ENCODE results near the gene IL31.
"Not testable (repeated sequence)": the region's sequence is repeated elsewhere in the genome, so short reads cannot be mapped to it uniquely, and the experiment has no call there.

IL31 gene

DNA sequence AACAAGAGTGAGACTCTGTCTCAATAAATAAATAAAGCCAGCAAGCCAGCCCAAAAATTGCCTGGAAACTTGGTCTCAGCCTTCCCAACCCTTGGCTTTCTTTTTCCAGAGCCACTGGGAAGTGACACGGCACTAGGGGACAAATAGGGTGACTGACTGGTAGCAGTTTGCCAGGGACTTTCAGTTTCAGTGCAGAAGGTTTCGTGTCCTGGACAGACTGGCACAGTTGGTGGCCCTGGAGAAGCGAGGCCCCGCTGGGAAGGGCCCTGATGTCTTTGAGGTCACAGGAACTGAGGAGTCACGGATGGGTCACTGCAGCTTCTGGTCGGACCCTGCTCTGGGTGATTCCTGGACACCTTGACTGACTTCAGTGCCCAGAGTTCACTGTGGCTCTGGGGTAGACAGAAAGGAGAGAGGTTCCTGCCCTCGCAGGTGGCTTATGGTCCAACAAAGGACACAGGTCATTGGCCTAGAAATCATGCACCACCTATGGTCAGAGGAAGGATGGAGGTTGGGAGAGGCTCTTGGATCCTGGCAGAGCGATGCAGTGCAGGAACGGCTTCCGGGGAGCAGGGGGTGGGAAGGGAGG, 11.6 kb upstream of the IL31 start:
- ChIA-PET CTCF (interaction anchor here (0.7 kb wide), 1 partner anchor 10 kb away, joined by 3 read pairs; no protein-coding TSS in a partner anchor), POLR2A (no interaction called here)
- no peak overlapping the region for H3K4me3 ChIP-seq (ENCODE audit: low read depth, low read length)
- DNase-seq (ENCODE audit: low read depth, low spot score), result no peak
- TF ChIP-seq, protein P1, sequence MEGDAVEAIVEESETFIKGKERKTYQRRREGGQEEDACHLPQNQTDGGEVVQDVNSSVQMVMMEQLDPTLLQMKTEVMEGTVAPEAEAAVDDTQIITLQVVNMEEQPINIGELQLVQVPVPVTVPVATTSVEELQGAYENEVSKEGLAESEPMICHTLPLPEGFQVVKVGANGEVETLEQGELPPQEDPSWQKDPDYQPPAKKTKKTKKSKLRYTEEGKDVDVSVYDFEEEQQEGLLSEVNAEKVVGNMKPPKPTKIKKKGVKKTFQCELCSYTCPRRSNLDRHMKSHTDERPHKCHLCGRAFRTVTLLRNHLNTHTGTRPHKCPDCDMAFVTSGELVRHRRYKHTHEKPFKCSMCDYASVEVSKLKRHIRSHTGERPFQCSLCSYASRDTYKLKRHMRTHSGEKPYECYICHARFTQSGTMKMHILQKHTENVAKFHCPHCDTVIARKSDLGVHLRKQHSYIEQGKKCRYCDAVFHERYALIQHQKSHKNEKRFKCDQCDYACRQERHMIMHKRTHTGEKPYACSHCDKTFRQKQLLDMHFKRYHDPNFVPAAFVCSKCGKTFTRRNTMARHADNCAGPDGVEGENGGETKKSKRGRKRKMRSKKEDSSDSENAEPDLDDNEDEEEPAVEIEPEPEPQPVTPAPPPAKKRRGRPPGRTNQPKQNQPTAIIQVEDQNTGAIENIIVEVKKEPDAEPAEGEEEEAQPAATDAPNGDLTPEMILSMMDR (IDR thresholded peaks at IDR 0.05; ENCODE audit: insufficient read depth, low read length, missing control alignments), result no peak

DNA sequence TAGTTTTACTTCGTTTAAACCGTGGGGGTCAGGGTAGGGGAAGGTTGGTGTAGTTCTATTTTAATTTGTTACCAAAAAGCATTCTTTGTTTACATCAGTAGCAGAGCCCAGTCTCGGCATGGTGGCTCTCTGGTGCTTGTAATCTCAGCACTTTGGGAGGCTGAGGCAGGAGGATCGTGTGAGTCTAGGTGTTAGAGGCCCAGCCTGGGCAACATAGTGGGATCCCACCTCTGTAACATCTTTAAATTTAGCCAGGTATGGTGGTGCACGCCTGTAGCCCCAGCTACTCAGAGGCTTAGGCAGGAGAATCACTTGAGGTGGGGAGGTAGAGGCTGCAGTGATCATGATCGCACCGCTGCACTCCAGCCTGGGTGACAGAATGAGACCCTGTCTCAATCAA, 11.1 kb upstream of the IL31 start:
- ChIA-PET POLR2A (no interaction called here), CTCF (no interaction called here)
- no peak for DNase-seq (ENCODE audit: low read depth, low spot score)
- H3K4me3 ChIP-seq (ENCODE audit: low read depth, low read length), result no peak overlapping the region
- TF ChIP-seq, protein P1 (IDR thresholded peaks at IDR 0.05; ENCODE audit: insufficient read depth, low read length, missing control alignments), result no peak

DNA sequence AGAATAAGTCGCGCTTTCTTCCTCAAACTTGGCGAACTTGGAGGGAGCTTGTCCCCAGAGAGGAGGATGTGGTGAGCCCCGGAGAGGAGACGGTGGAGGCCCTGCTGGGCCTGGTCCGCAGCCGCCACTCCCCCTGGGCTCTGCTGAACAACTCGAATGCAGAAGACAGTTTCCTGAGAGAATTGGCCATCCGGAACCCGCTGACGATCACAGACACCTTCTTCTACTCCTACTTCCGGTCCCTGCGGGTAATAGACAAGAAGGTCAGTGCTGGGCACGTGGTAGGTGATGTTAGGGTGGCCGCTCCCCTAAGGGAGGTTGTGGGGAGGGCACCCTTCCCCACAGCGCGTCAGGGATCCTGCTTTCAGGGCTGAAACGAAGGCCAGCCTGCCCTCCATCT, 10.5 kb upstream of the IL31 start:
- POLR2A ChIA-PET, result no interaction called here

DNA sequence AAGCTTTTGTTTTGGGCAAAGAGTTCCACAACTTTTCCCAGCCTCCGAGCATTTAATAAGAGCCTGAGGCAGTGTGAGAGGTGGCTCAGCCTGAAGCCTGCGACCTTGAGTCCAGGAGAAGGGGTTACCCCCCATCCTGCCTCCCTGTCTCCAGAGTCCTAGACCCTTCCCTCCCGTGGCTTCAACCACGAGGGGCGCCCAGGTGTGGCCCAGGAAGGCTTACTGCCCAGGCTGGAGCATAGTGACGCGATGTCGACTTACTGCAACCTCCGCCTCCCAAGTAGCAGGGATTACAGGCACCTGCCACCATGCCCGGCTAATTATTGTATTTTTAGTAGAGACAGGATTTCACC, 9.5 kb upstream of the IL31 start:
- peak overlapping the region; percentile 54 for H3K4me3 ChIP-seq (ENCODE audit: low read depth, low read length)
- CTCF ChIA-PET, result interaction anchor here (0.9 to 1.7 kb wide), 2 partner anchors 9 to 17 kb away, joined by 3 to 5 read pairs; no protein-coding TSS in a partner anchor
- no peak for DNase-seq (ENCODE audit: low read depth, low spot score)
- POLR2A ChIA-PET, result no interaction called here
- TF ChIP-seq, protein P1 (IDR thresholded peaks at IDR 0.05; ENCODE audit: insufficient read depth, low read length, missing control alignments), result no peak

More for the DNA sequence above, 10.5 kb upstream of the IL31 start:
- H3K4me3 ChIP-seq (ENCODE audit: low read depth, low read length), result no peak overlapping the region
- TF ChIP-seq, protein P1 (IDR thresholded peaks at IDR 0.05; ENCODE audit: insufficient read depth, low read length, missing control alignments), result no peak
- no peak for DNase-seq (ENCODE audit: low read depth, low spot score)
- CTCF ChIA-PET, result interaction anchor here (0.9 kb wide), 1 partner anchor 18 kb away, joined by 3 read pairs; no protein-coding TSS in a partner anchor

DNA sequence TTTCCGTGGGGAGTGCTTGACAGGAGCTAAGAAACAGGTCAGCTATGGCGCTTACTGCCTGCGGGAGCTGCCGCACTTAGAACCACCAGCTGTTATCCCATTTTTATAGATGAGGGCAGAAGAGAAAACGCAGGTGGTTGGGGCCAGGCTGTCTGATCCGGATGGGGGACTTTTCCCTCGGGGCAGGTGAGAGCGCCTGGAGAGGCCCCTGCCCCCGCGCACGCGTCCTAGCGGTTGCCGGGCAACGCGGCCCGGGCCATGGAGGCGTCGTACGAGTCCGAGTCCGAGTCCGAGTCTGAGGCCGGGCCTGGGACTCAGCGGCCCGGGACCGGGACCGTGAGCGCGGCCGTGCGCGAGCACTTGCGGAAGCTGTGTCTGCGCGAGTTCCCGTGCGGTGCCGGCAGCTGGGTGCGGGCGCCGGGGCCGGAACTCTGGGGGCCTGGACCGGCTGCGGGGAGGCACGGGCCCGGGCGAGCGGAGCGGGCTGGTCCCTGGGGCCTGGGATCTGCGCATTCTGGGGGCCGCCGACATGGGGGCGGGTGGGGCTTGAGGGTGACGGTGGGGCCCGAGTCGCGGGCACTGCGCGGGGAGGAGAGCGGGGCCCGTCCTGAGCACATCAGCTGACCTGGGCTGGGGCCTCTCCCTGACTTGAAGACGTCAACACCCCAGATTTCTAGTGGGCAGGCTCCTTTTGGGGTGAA, 9.0 kb upstream of the IL31 start, which contains the start of gene LRRC43:
Gene LRRC43 (plus strand): TSS at position 237 of the 701 bp plus-strand sequence. CDS start 22 bp downstream, at position 259.
- peak within 1 kb of the TSS; percentile 54 for H3K4me3 ChIP-seq (ENCODE audit: low read depth, low read length)
- POLR2A ChIA-PET, result interaction anchor here (0.6 kb wide), 1 partner anchor 824 kb away, joined by 3 read pairs; no protein-coding TSS in a partner anchor
- DNase-seq (ENCODE audit: low read depth, low spot score), result no peak
- TF ChIP-seq, protein P1 (IDR thresholded peaks at IDR 0.05; ENCODE audit: insufficient read depth, low read length, missing control alignments), result no peak
- CTCF ChIA-PET, result interaction anchor here (1.1 to 1.7 kb wide), 3 partner anchors 9 to 129 kb away, joined by 3 to 5 read pairs (median 3); no protein-coding TSS in a partner anchor

DNA sequence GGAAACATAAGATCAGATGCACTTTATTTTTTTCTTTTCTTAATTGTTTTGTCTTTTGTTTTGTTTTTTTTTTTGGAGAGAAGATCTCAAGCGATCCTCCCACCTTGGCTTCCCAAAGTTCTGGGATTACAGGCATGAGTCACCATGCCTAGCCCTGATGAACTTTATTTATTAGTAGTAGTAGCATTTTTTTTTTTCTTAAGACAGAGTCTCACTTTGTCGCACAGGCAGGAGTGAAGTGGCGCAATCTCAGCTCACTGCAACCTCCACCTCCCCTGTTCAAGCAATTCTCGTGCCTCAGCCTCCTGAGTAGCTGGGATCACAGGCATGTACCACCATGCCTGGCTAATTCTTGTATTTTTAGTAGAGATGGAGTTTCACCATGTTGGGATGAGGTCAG, 2.5 kb upstream of the IL31 start:
- CTCF ChIA-PET, result interaction anchor here (1.2 kb wide), 1 partner anchor 18 kb away, joined by 3 read pairs; no protein-coding TSS in a partner anchor
- DNase-seq (ENCODE audit: low read depth, low spot score); POLR2A ChIA-PET; H3K4me3 ChIP-seq (ENCODE audit: low read depth, low read length): not testable (repeated sequence)
